Muscle layer of duodenum (tissue), 2 donors: ENCODE results near the gene EHBP1L1.

ENCODE experiments used
- H3K27ac ChIP-seq: one replicate; pipeline ENCODE4 v1.7.0; 2013; ENCODE audit warnings: mild to moderate bottlenecking, low read length
- H3K27me3 ChIP-seq: one replicate; pipeline ENCODE4 v1.7.0; 2013; ENCODE audit warnings: low read depth, mild to moderate bottlenecking, control low read depth, low read length
- H3K36me3 ChIP-seq, 2 donors: one replicate each; pipeline ENCODE4 v1.7.0; 2013; ENCODE audit warnings: low read length in 2 of 2, control low read depth in 1 of 2, mild to moderate bottlenecking in 1 of 2; ENCODE audit not compliant: insufficient read depth in 2 of 2, control insufficient read depth in 1 of 2
- H3K4me1 ChIP-seq, 2 donors: one replicate each; pipeline ENCODE4 v1.7.0; 2013; ENCODE audit warnings: low read length in 2 of 2, mild to moderate bottlenecking in 2 of 2, control low read depth in 1 of 2, moderate library complexity in 1 of 2; ENCODE audit not compliant: insufficient read depth in 2 of 2, control insufficient read depth in 1 of 2
- H3K4me3 ChIP-seq, 2 donors: one replicate each; pipeline ENCODE4 v1.7.0; 2013; ENCODE audit warnings: low read length in 2 of 2, low read depth in 1 of 2, mild to moderate bottlenecking in 1 of 2
- H3K9me3 ChIP-seq, 2 donors: one replicate each; pipeline ENCODE4 v1.7.0; 2013; ENCODE audit warnings: low read length in 2 of 2, control low read depth in 1 of 2, mild to moderate bottlenecking in 1 of 2; ENCODE audit not compliant: control insufficient read depth in 1 of 2
- donor health status: healthy.

The EHBP1L1 gene

GRCh38 chr11:65576232-65576866 is 496 bp downstream of the EHBP1L1 start:
- Histone ChIP-seq H3K4me3 (peak overlapping the region; percentile 76 to 95), H3K27me3 (no peaks in the 10 kb centered on the region), H3K36me3 (peaks cover 18 to 21% of the 10 kb centered on the region in 2 donors), H3K27ac (peak overlapping the region; percentile 94), H3K4me1 (peaks cover 26 to 54% of the 10 kb centered on the region in 2 donors), H3K9me3 (no peaks in the 10 kb centered on the region)

- H3K4me1 ChIP-seq, result peaks cover 21 to 46% of the 10 kb centered on the region in 2 donors
- no peaks in the 10 kb centered on the region for H3K27me3 ChIP-seq
- H3K9me3 ChIP-seq, result no peaks in the 10 kb centered on the region
- H3K27ac ChIP-seq, result peak overlapping the region; percentile 94
- H3K36me3 ChIP-seq, result peaks cover 21 to 29% of the 10 kb centered on the region in 2 donors
- H3K4me3 ChIP-seq, result peak overlapping the region; percentile 76 to 95
These were observed 1.3 kb downstream of the EHBP1L1 start for GRCh38 chr11:65576867-65577755.

GRCh38 chr11:65577756-65578109 is 1.9 kb downstream of the EHBP1L1 start:
- H3K27me3 ChIP-seq, result no peaks in the 10 kb centered on the region
- H3K4me1 ChIP-seq, result peaks cover 21 to 45% of the 10 kb centered on the region in 2 donors
- no peaks in the 10 kb centered on the region for H3K9me3 ChIP-seq
- H3K4me3 ChIP-seq, result peak overlapping the region; percentile 76 to 95
- H3K36me3 ChIP-seq, result peaks cover 24 to 31% of the 10 kb centered on the region in 2 donors
- peak overlapping the region; percentile 94 for H3K27ac ChIP-seq

GRCh38 chr11:65578134-65578533 is 2.3 kb downstream of the EHBP1L1 start:
- Histone ChIP-seq H3K9me3 (no peaks in the 10 kb centered on the region), H3K27me3 (no peaks in the 10 kb centered on the region), H3K4me3 (peak overlapping the region; percentile 76 to 95), H3K4me1 (peaks cover 21 to 42% of the 10 kb centered on the region in 2 donors), H3K27ac (peak overlapping the region; percentile 94), H3K36me3 (peaks cover 24 to 31% of the 10 kb centered on the region in 2 donors)

- Histone ChIP-seq H3K9me3 (no peaks in the 10 kb centered on the region), H3K4me3 (peak overlapping the region in 1 of 2 donors; percentile 95), H3K27ac (no peak overlapping the region), H3K4me1 (peaks cover 21 to 37% of the 10 kb centered on the region in 2 donors), H3K36me3 (peaks cover 24 to 31% of the 10 kb centered on the region in 2 donors), H3K27me3 (no peaks in the 10 kb centered on the region)
These were observed 2.8 kb downstream of the EHBP1L1 start for GRCh38 chr11:65578667-65579066.

DNA sequence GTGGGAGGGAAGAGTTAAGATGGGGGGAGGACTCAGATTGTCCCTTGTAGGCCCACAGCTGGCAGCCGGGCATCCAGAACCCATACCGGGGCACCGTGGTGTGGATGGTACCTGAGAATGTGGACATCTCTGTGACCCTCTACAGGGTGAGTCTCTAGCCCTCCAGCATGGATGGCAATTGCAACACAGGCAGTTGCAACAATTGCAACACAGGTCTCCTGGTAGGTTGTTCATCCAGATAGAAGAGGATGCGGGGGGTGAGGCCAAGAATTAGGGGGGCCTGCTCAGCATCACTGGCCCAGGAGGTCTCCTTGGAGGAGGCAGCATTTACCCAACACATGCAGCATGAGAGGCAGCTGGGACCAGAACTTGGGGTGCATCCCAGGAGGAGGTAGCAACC is 3.4 kb downstream of the EHBP1L1 start:
- Histone ChIP-seq H3K4me1 (peaks cover 21 to 38% of the 10 kb centered on the region in 2 donors), H3K9me3 (no peaks in the 10 kb centered on the region), H3K27me3 (no peaks in the 10 kb centered on the region), H3K27ac (no peak overlapping the region), H3K4me3 (no peak overlapping the region), H3K36me3 (peaks cover 24 to 31% of the 10 kb centered on the region in 2 donors)

DNA sequence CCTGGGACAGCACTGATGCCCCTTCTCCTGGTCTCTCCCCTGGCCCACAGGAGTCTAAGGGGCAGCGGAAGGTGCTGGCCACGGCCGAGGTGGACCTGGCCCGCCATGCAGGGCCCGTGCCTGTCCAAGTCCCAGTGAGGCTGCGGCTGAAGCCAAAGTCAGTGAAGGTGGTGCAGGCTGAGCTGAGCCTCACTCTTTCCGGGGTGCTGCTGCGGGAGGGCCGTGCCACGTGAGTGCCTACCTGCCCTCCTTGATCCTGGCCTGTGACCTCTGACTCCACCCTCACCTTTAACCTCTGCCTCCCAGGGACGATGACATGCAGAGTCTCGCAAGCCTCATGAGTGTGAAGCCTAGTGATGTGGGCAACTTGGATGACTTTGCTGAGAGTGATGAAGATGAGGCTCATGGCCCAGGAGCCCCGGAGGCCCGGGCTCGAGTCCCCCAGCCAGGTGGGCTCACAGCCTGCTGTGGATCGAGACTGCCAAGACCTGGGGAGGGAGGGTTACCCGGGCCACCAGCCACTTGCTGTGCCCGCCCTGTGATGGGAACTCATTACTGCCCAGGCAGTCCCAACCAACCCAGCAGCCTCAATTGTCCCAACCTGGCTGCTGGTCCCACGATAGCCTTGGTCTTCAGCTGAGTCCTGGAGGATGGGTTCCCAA is 4.3 kb downstream of the EHBP1L1 start:
- no peaks in the 10 kb centered on the region for H3K9me3 ChIP-seq
- H3K27ac ChIP-seq, result no peak overlapping the region
- H3K4me1 ChIP-seq, result peaks cover 20 to 38% of the 10 kb centered on the region in 2 donors
- peaks cover 24 to 31% of the 10 kb centered on the region in 2 donors for H3K36me3 ChIP-seq
- H3K4me3 ChIP-seq, result no peak overlapping the region
- H3K27me3 ChIP-seq, result no peaks in the 10 kb centered on the region

GRCh38 chr11:65580756-65581155 is 4.9 kb downstream of the EHBP1L1 start:
- H3K27ac ChIP-seq, result no peak overlapping the region
- H3K4me1 ChIP-seq, result peaks cover 18 to 40% of the 10 kb centered on the region in 2 donors
- H3K4me3 ChIP-seq, result no peak overlapping the region
- H3K9me3 ChIP-seq, result no peaks in the 10 kb centered on the region
- H3K27me3 ChIP-seq, result no peaks in the 10 kb centered on the region
- H3K36me3 ChIP-seq, result peaks cover 26 to 36% of the 10 kb centered on the region in 2 donors

- Histone ChIP-seq H3K27ac (no peak overlapping the region), H3K4me3 (no peak overlapping the region), H3K36me3 (peaks cover 33 to 44% of the 10 kb centered on the region in 2 donors), H3K9me3 (no peaks in the 10 kb centered on the region), H3K27me3 (no peaks in the 10 kb centered on the region), H3K4me1 (peaks cover 21 to 49% of the 10 kb centered on the region in 2 donors)
These were observed 6.1 kb downstream of the EHBP1L1 start for GRCh38 chr11:65581928-65582327.

DNA sequence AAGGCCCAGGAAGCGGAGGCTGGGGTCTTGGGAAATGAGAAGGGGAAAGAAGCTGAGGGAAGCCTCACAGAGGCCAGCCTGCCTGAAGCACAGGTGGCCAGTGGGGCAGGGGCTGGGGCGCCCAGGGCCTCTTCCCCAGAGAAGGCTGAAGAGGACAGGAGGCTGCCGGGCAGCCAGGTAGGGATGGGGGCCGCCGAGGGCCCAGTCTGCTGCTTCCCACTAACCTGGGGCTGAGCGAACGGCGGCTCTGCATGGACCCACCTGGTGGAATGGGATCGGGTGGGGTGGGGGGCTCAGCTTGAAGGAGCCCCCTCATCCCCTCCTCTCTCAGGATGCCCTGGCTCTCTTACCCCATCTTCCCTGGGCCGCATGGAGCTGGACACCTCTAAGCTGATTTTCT is 7.7 kb downstream of the EHBP1L1 start:
- Histone ChIP-seq H3K4me3 (no peak overlapping the region), H3K36me3 (peaks cover 31 to 44% of the 10 kb centered on the region in 2 donors), H3K27ac (no peak overlapping the region), H3K9me3 (no peaks in the 10 kb centered on the region), H3K4me1 (peaks cover 18 to 49% of the 10 kb centered on the region in 2 donors), H3K27me3 (no peaks in the 10 kb centered on the region)

GRCh38 chr11:65584106-65584505 is 8.3 kb downstream of the EHBP1L1 start:
- H3K4me1 ChIP-seq, result peaks cover 16 to 47% of the 10 kb centered on the region in 2 donors
- no peak overlapping the region for H3K4me3 ChIP-seq
- H3K36me3 ChIP-seq, result peaks cover 28 to 44% of the 10 kb centered on the region in 2 donors

More at GRCh38 chr11:65584106-65584505, 8.3 kb downstream of the EHBP1L1 start:
- H3K27ac ChIP-seq, result no peak overlapping the region
- no peaks in the 10 kb centered on the region for H3K27me3 ChIP-seq
- no peaks in the 10 kb centered on the region for H3K9me3 ChIP-seq
